ENCODE data around the gene BBS2. TPM values are rescaled to one million over a fixed set of nuclear protein-coding genes. Genes with fewer than 3 reads are reported as not detected.

Gene BBS2
- total and polyA plus RNA-seq, 2 of the 13 experiments (the other 11 are each of a cell fraction or from before 2014, with no cell fraction given): 59.7 to 68.3 TPM

- peak; percentile 38; the same call in 1 of the 2 replicates for TF ChIP-seq RERE (CRISPR knock-in tag; IDR thresholded peaks at IDR 0.05; ENCODE audit: low read depth)
- TF ChIP-seq MEIS1 (CRISPR knock-in tag; IDR thresholded peaks at IDR 0.05; ENCODE audit: borderline replicate concordance): no peak
- no peak for TF ChIP-seq SKI (IDR thresholded peaks at IDR 0.05; ENCODE audit: partially characterized antibody)
- peak; percentile 85; the same call in 1 of the 2 replicates for TF ChIP-seq ZNF503 (CRISPR knock-in tag; IDR thresholded peaks at IDR 0.05)
- no peak for TF ChIP-seq THAP8 (CRISPR knock-in tag; IDR thresholded peaks at IDR 0.05; ENCODE audit: borderline replicate concordance)
- no peak for TF ChIP-seq FIP1L1 (IDR thresholded peaks at IDR 0.05; ENCODE audit: borderline replicate concordance, insufficient read depth, low read depth, low read length)
- no peak for TF ChIP-seq ZC3H13 (CRISPR knock-in tag; IDR thresholded peaks at IDR 0.05)
- no peak for TF ChIP-seq ZSCAN20 (CRISPR knock-in tag; IDR thresholded peaks at IDR 0.05; ENCODE audit: borderline replicate concordance)
- no peak for TF ChIP-seq ATRX (CRISPR knock-in tag; IDR thresholded peaks at IDR 0.05; ENCODE audit: borderline replicate concordance)
- no peak for TF ChIP-seq PTBP1 (IDR thresholded peaks at IDR 0.05; ENCODE audit: low read depth, low read length, poor library complexity, severe bottlenecking)
- TF ChIP-seq TAF15 (IDR thresholded peaks at IDR 0.05; ENCODE audit: low read depth, low read length, poor library complexity, severe bottlenecking): no peak
- TF ChIP-seq POLR2AphosphoS2 (IDR thresholded peaks at IDR 0.05; ENCODE audit: low read depth, low read length): no peak
- no peak for TF ChIP-seq TCF7L2 (IDR thresholded peaks at IDR 0.05; ENCODE audit: low read depth, low read length)
- no peak for TF ChIP-seq PCBP2 (optimal IDR thresholded peaks at IDR 0.05; ENCODE audit: low read depth, low read length, poor library complexity, severe bottlenecking)
- no peak for TF ChIP-seq HOXA7 (CRISPR knock-in tag; IDR thresholded peaks at IDR 0.05)
- peak; percentile 85 for TF ChIP-seq ISL2 (CRISPR knock-in tag; IDR thresholded peaks at IDR 0.05)
- TF ChIP-seq USF2 (IDR thresholded peaks at IDR 0.05; ENCODE audit: low read depth, low read length): no peak
- no peak for TF ChIP-seq USF2 (CRISPR knock-in tag; IDR thresholded peaks at IDR 0.05; ENCODE audit: borderline replicate concordance)
Observed at GRCh38 chr16:56551796-56552738, 32.2 kb upstream of the BBS2 start (continued).

Data from HepG2 (cell line).